HEK293 (cell line): ENCODE results near the gene BCKDHB.

ENCODE experiments used
- CTCF ChIA-PET: fragments of 350-600 bp; formaldehyde crosslinking; extraction: SDS; loops from one replicate; lab custom pipeline; 2021; ENCODE audit warnings: antibody characterized with exemption; lab: Yijun Ruan, JAX
- POLR2A ChIA-PET: fragments of 300-600 bp; formaldehyde crosslinking; extraction: SDS; loops from one replicate; lab custom pipeline; 2020; ENCODE audit warnings: antibody characterized with exemption, inconsistent platforms; lab: Yijun Ruan, JAX
- H3K27ac ChIP-seq: fragments of 200-500 bp; sonication (Bioruptor generic); 2 replicates; pipeline ENCODE4 v1.5.1; 2014; ENCODE audit warnings: low read depth, low read length, control low read depth, inconsistent platforms; ENCODE audit errors: extremely low read depth
- H3K36me3 ChIP-seq, 2 experiments: fragments of 200-500 bp in 1 of 2; sonication (Bioruptor generic) in 1 of 2; 1 replicate in 1 of 2; 2 replicates in 1 of 2; pipeline ENCODE4 v1.5.1; 2014 to 2017; ENCODE audit warnings: inconsistent platforms in 2 of 2, low read length in 2 of 2; ENCODE audit not compliant: control insufficient read depth in 2 of 2, insufficient read depth in 1 of 2
- H3K4me1 ChIP-seq: fragments of 200-500 bp; sonication (Bioruptor generic); 2 replicates; pipeline ENCODE4 v1.5.1; 2014; ENCODE audit warnings: mild to moderate bottlenecking, low read length, inconsistent platforms; ENCODE audit not compliant: control insufficient read depth, insufficient read depth
- H3K4me3 ChIP-seq: 2 replicates; pipeline ENCODE4 v1.5.1; 2011; ENCODE audit warnings: low read depth, mild to moderate bottlenecking, control low read depth, low read length, moderate library complexity
- H3K9me3 ChIP-seq: fragments of 200-500 bp; sonication (Bioruptor generic); 2 replicates; pipeline ENCODE4 v1.5.1; 2014; ENCODE audit warnings: low read depth, low read length, inconsistent platforms; ENCODE audit not compliant: control insufficient read depth, insufficient read depth
- KLF8 ChIP-seq: fragments of 450-650 bp; formaldehyde crosslinking; IDR thresholded peaks from 2 replicates; pipeline ENCODE4 v1.5.1; 2016; ENCODE audit warnings: missing biosample characterization, missing genetic modification characterization
- MYNN ChIP-seq: fragments of 450-650 bp; formaldehyde crosslinking; IDR thresholded peaks from 2 replicates; pipeline ENCODE4 v1.5.1; 2016; ENCODE audit warnings: missing biosample characterization, missing genetic modification characterization, borderline replicate concordance
- MZF1 ChIP-seq: fragments of 450-650 bp; formaldehyde crosslinking; IDR thresholded peaks from 2 replicates; pipeline ENCODE4 v1.5.1; 2017; ENCODE audit warnings: missing biosample characterization, missing genetic modification characterization, borderline replicate concordance
- OVOL3 ChIP-seq: fragments of 450-650 bp; formaldehyde crosslinking; IDR thresholded peaks from 2 replicates; pipeline ENCODE4 v1.5.1; 2016; ENCODE audit warnings: missing biosample characterization, missing genetic modification characterization
- RBAK ChIP-seq: fragments of 450-650 bp; formaldehyde crosslinking; IDR thresholded peaks from 2 replicates; pipeline ENCODE4 v1.5.1; 2016; ENCODE audit warnings: missing biosample characterization, missing genetic modification characterization
- SP2 ChIP-seq: fragments of 450-650 bp; formaldehyde crosslinking; IDR thresholded peaks from 2 replicates; pipeline ENCODE4 v1.5.1; 2016; ENCODE audit warnings: missing biosample characterization, missing genetic modification characterization
- ZNF16 ChIP-seq: fragments of 450-650 bp; formaldehyde crosslinking; IDR thresholded peaks from 2 replicates; pipeline ENCODE4 v1.5.1; 2016; ENCODE audit warnings: low read depth, missing biosample characterization, missing genetic modification characterization
- ZNF169 ChIP-seq: fragments of 450-650 bp; formaldehyde crosslinking; IDR thresholded peaks from 2 replicates; pipeline ENCODE4 v1.5.1; 2016; ENCODE audit warnings: missing biosample characterization, missing genetic modification characterization
- ZNF211 ChIP-seq: fragments of 450-650 bp; formaldehyde crosslinking; IDR thresholded peaks from 2 replicates; pipeline ENCODE4 v1.5.1; 2016; ENCODE audit warnings: low read depth, missing biosample characterization, missing genetic modification characterization
- ZNF239 ChIP-seq: fragments of 450-650 bp; formaldehyde crosslinking; IDR thresholded peaks from 2 replicates; pipeline ENCODE4 v1.5.1; 2016; ENCODE audit warnings: missing biosample characterization, missing genetic modification characterization
- ZNF350 ChIP-seq: fragments of 450-650 bp; formaldehyde crosslinking; IDR thresholded peaks from 2 replicates; pipeline ENCODE4 v1.5.0; 2017; ENCODE audit warnings: missing biosample characterization, mild to moderate bottlenecking, missing genetic modification characterization
- ZNF37A ChIP-seq: fragments of 450-650 bp; IDR thresholded peaks from 2 replicates; pipeline ENCODE4 v1.5.1; 2018; ENCODE audit warnings: missing biosample characterization, missing genetic modification characterization
- ZNF596 ChIP-seq: fragments of 450-650 bp; IDR thresholded peaks from 2 replicates; pipeline ENCODE4 v1.5.0; 2018; ENCODE audit warnings: missing biosample characterization, mild to moderate bottlenecking, missing genetic modification characterization, moderate library complexity
- ZNF623 ChIP-seq: fragments of 450-650 bp; formaldehyde crosslinking; IDR thresholded peaks from 2 replicates; pipeline ENCODE4 v1.5.1; 2016; ENCODE audit warnings: missing biosample characterization, missing genetic modification characterization
- ZNF701 ChIP-seq: fragments of 450-650 bp; formaldehyde crosslinking; IDR thresholded peaks from 2 replicates; pipeline ENCODE4 v1.5.1; 2016; ENCODE audit warnings: missing biosample characterization, missing genetic modification characterization
- ZNF707 ChIP-seq: fragments of 450-650 bp; formaldehyde crosslinking; IDR thresholded peaks from 2 replicates; pipeline ENCODE4 v1.5.1; 2016; ENCODE audit warnings: missing biosample characterization, missing genetic modification characterization
- ZSCAN16 ChIP-seq: fragments of 450-650 bp; formaldehyde crosslinking; IDR thresholded peaks from 2 replicates; pipeline ENCODE4 v1.5.1; 2016; ENCODE audit warnings: missing biosample characterization, missing genetic modification characterization
- ZSCAN30 ChIP-seq: fragments of 450-650 bp; IDR thresholded peaks from 2 replicates; pipeline ENCODE4 v1.5.1; 2018; ENCODE audit warnings: missing biosample characterization, mild to moderate bottlenecking, missing genetic modification characterization, moderate library complexity
- TF ChIP-seq, protein P1 (sequence below): fragments of 450-650 bp; formaldehyde crosslinking; IDR thresholded peaks from 2 replicates; pipeline ENCODE4 v1.5.1; 2017; ENCODE audit warnings: missing biosample characterization, missing genetic modification characterization
- TF ChIP-seq, protein P2 (sequence below): fragments of 450-650 bp; formaldehyde crosslinking; IDR thresholded peaks from 2 replicates; pipeline ENCODE4 v1.5.1; 2016; ENCODE audit warnings: missing biosample characterization, missing genetic modification characterization, borderline replicate concordance
- TF ChIP-seq, protein P3 (sequence below): fragments of 450-650 bp; formaldehyde crosslinking; IDR thresholded peaks from 2 replicates; pipeline ENCODE4 v1.5.1; 2017; ENCODE audit warnings: missing biosample characterization, missing genetic modification characterization
- TF ChIP-seq, protein P4 (sequence below): fragments of 450-650 bp; formaldehyde crosslinking; IDR thresholded peaks from 2 replicates; pipeline ENCODE4 v1.5.1; 2016; ENCODE audit warnings: missing biosample characterization, missing genetic modification characterization

The BCKDHB gene

DNA sequence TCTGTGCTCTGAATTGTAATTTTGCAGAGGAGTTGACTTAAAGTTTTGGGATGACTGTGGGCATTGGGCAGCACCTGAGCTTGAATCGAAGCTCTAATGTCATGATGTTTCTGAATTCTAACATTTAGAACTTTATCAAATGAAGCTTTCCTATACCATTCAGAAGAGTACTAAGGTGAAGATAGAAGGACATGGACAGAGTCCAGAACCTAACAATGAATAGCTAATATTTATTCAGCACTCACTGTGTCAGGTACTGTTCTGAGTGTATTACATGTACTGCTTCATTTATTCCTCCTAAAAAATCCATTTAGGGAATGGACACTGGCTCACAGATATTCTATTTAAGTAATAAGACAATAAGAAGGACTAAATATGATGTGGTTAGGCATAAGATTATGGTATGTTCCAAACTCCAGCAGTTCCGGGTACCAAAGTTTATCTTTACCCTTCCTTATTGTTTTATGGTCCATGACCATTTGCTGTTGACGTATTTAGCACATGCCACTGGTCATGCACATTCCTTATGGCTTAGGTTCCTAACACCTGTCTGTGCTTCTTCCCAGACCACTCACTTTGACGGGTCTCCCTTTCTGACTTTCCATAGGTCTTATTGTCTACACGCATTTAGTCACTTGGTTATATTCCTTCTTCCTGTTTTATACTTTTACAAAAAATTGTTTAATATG, 20.3 kb downstream of the BCKDHB start:
- H3K36me3 ChIP-seq: peaks cover 0 to 13% of the 10 kb centered on the region in 2 experiments; a peak in 1 of 3 replicates
- TF ChIP-seq, protein P1, sequence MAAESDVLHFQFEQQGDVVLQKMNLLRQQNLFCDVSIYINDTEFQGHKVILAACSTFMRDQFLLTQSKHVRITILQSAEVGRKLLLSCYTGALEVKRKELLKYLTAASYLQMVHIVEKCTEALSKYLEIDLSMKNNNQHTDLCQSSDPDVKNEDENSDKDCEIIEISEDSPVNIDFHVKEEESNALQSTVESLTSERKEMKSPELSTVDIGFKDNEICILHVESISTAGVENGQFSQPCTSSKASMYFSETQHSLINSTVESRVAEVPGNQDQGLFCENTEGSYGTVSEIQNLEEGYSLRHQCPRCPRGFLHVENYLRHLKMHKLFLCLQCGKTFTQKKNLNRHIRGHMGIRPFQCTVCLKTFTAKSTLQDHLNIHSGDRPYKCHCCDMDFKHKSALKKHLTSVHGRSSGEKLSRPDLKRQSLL (tag by site-specific recombination): no peak
- TF ChIP-seq RBAK (tag by site-specific recombination): no peak
- TF ChIP-seq, all 188 proteins: peak for 0
- no peak overlapping the region for H3K27ac ChIP-seq
- ChIA-PET POLR2A (interaction anchor here (2.9 kb wide), 1 partner anchor 20 kb away, joined by 26 read pairs; the partner anchor contains the start of gene BCKDHB), CTCF (interaction anchor here (0.6 kb wide), 2 partner anchors 102 to 1240 kb away, joined by 3 to 6 read pairs; no protein-coding TSS in a partner anchor)
- no peak overlapping the region for H3K4me3 ChIP-seq
- H3K9me3 ChIP-seq: no peaks in the 10 kb centered on the region
- 0 out of 2 replicates have a peak, but pooled peaks cover 3% of the 10 kb centered on the region for H3K4me1 ChIP-seq

GRCh38 chr6:80129485-80129884, 23.0 kb downstream of the BCKDHB start:
- H3K9me3 ChIP-seq: no peaks in the 10 kb centered on the region
- H3K4me3 ChIP-seq: no peak overlapping the region
- peaks cover 0 to 13% of the 10 kb centered on the region in 2 experiments; a peak in 2 of 3 replicates for H3K36me3 ChIP-seq
- TF ChIP-seq, protein P2, sequence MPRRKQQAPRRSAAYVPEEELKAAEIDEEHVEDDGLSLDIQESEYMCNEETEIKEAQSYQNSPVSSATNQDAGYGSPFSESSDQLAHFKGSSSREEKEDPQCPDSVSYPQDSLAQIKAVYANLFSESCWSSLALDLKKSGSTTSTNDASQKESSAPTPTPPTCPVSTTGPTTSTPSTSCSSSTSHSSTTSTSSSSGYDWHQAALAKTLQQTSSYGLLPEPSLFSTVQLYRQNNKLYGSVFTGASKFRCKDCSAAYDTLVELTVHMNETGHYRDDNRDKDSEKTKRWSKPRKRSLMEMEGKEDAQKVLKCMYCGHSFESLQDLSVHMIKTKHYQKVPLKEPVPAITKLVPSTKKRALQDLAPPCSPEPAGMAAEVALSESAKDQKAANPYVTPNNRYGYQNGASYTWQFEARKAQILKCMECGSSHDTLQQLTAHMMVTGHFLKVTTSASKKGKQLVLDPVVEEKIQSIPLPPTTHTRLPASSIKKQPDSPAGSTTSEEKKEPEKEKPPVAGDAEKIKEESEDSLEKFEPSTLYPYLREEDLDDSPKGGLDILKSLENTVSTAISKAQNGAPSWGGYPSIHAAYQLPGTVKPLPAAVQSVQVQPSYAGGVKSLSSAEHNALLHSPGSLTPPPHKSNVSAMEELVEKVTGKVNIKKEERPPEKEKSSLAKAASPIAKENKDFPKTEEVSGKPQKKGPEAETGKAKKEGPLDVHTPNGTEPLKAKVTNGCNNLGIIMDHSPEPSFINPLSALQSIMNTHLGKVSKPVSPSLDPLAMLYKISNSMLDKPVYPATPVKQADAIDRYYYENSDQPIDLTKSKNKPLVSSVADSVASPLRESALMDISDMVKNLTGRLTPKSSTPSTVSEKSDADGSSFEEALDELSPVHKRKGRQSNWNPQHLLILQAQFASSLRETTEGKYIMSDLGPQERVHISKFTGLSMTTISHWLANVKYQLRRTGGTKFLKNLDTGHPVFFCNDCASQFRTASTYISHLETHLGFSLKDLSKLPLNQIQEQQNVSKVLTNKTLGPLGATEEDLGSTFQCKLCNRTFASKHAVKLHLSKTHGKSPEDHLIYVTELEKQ (tag by site-specific recombination): no peak
- TF ChIP-seq ZNF239 (tag by site-specific recombination) (no peak), MYNN (tag by site-specific recombination) (no peak), OVOL3 (tag by site-specific recombination) (no peak), KLF8 (tag by site-specific recombination) (no peak), ZNF350 (tag by site-specific recombination) (no peak), MZF1 (no peak)
- H3K4me1 ChIP-seq: 0 out of 2 replicates have a peak, but pooled peaks cover 3% of the 10 kb centered on the region
- POLR2A ChIA-PET: no interaction called here
- CTCF ChIA-PET: no interaction called here
- no peak overlapping the region for H3K27ac ChIP-seq

- H3K9me3 ChIP-seq: no peaks in the 10 kb centered on the region
- H3K27ac ChIP-seq: no peak overlapping the region
- CTCF ChIA-PET: interaction anchor here (0.6 to 2.1 kb wide), 23 partner anchors 9 to 1909 kb away, joined by 3 to 13 read pairs (median 3); no protein-coding TSS in a partner anchor
- 0 out of 2 replicates have a peak, but pooled peaks cover 3% of the 10 kb centered on the region for H3K4me1 ChIP-seq
- peaks cover 0 to 17% of the 10 kb centered on the region in 2 experiments; a peak in 2 of 3 replicates for H3K36me3 ChIP-seq
- H3K4me3 ChIP-seq: no peak overlapping the region
- POLR2A ChIA-PET: interaction anchor here (1.0 kb wide), 1 partner anchor 27 kb away, joined by 3 read pairs; no protein-coding TSS in a partner anchor
- TF ChIP-seq, protein P3, sequence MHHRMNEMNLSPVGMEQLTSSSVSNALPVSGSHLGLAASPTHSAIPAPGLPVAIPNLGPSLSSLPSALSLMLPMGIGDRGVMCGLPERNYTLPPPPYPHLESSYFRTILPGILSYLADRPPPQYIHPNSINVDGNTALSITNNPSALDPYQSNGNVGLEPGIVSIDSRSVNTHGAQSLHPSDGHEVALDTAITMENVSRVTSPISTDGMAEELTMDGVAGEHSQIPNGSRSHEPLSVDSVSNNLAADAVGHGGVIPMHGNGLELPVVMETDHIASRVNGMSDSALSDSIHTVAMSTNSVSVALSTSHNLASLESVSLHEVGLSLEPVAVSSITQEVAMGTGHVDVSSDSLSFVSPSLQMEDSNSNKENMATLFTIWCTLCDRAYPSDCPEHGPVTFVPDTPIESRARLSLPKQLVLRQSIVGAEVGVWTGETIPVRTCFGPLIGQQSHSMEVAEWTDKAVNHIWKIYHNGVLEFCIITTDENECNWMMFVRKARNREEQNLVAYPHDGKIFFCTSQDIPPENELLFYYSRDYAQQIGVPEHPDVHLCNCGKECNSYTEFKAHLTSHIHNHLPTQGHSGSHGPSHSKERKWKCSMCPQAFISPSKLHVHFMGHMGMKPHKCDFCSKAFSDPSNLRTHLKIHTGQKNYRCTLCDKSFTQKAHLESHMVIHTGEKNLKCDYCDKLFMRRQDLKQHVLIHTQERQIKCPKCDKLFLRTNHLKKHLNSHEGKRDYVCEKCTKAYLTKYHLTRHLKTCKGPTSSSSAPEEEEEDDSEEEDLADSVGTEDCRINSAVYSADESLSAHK (tag by site-specific recombination): no peak
- TF ChIP-seq ZNF16 (tag by site-specific recombination): no peak
- TF ChIP-seq ZNF623: no peak
- peak; percentile 80; the same call in 1 of the 2 replicates for TF ChIP-seq ZNF37A (tag by site-specific recombination)
- TF ChIP-seq ZNF701: no peak
- TF ChIP-seq SP2: no peak
- TF ChIP-seq ZSCAN16 (tag by site-specific recombination): no peak
- TF ChIP-seq, protein P4, sequence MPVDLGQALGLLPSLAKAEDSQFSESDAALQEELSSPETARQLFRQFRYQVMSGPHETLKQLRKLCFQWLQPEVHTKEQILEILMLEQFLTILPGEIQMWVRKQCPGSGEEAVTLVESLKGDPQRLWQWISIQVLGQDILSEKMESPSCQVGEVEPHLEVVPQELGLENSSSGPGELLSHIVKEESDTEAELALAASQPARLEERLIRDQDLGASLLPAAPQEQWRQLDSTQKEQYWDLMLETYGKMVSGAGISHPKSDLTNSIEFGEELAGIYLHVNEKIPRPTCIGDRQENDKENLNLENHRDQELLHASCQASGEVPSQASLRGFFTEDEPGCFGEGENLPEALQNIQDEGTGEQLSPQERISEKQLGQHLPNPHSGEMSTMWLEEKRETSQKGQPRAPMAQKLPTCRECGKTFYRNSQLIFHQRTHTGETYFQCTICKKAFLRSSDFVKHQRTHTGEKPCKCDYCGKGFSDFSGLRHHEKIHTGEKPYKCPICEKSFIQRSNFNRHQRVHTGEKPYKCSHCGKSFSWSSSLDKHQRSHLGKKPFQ (tag by site-specific recombination): no peak
- no peak for TF ChIP-seq ZNF211
- no peak for TF ChIP-seq ZNF169 (tag by site-specific recombination)
- peak; percentile 57; the same call in 1 of the 2 replicates for TF ChIP-seq ZSCAN30 (tag by site-specific recombination)
- no peak for TF ChIP-seq ZNF596 (tag by site-specific recombination)
- no peak for TF ChIP-seq ZNF707
Measured at GRCh38 chr6:80133020-80133419, 26.5 kb downstream of the BCKDHB start.
